Esophagus squamous epithelium (tissue), 5 donors: ENCODE results near the gene ALCAM. TPM values are rescaled to one million over a fixed set of nuclear protein-coding genes. Genes with fewer than 3 reads are reported as not detected.

Experiments
- DNase-seq: peaks from one replicate; lab custom pipeline; 2025; lab: John Stamatoyannopoulos, UW
- H3K27ac ChIP-seq, 4 donors: fragments of 200-600 bp; sonication (generic); one replicate each; pipeline ENCODE4 v1.5.1; 2016 to 2019; ENCODE audit warnings: mild to moderate bottlenecking in 1 of 4
- H3K27me3 ChIP-seq, 4 donors: fragments of 200-600 bp; sonication (generic); 1 replicate in 3 of 4; 2 replicates in 1 of 4; pipeline versions ENCODE4 v1.5.1 to v1.6.0; 2017 to 2021; ENCODE audit warnings: antibody characterized with exemption in 1 of 4
- H3K36me3 ChIP-seq, 3 donors: fragments of 200-600 bp; sonication (generic); one replicate each; pipeline ENCODE4 v1.5.1; 2016 to 2019
- H3K4me1 ChIP-seq, 3 donors: fragments of 200-600 bp; sonication (generic); one replicate each; pipeline ENCODE4 v1.5.1; 2017 to 2019
- H3K4me3 ChIP-seq, 4 donors: fragments of 200-600 bp; sonication (generic); 1 replicate in 3 of 4; 2 replicates in 1 of 4; pipeline ENCODE4 v1.5.1; 2016 to 2019; ENCODE audit warnings: mild to moderate bottlenecking in 2 of 4, moderate library complexity in 1 of 4
- H3K9me3 ChIP-seq, 3 donors: fragments of 200-600 bp; sonication (generic); one replicate each; pipeline ENCODE4 v1.5.1; 2016 to 2019
- POLR2A ChIP-seq, 4 donors: fragments of 450-650 bp; IDR thresholded peaks; one replicate each; pipeline ENCODE4 v1.6.1; 2017; ENCODE audit warnings: antibody characterized with exemption in 4 of 4, mild to moderate bottlenecking in 4 of 4, moderate library complexity in 3 of 4
- WGBS, 2 donors: methylation state at CpG; one replicate each; pipeline ENCODE4 v1.1.5; 2018; 5-methylcytosine and 5-hydroxymethylcytosine counted together
- intact Hi-C: fragments of 100-400 bp; cut with DNase I; formaldehyde crosslinking; loops from one replicate; pipeline ENCODE4 v1.15.0; 2022
- total RNA-seq, 4 donors: library from RNA; depleted of rRNA; stranded (reverse); fragments of >200 nt; gene quantifications; one replicate each; pipeline ENCODE4 v1.1.0, GENCODE V29; 2016
- TF ChIP-seq, protein P1 (sequence below), 6 experiments: fragments of 450-650 bp in 4 of 6; fragments of 200-600 bp in 2 of 6; sonication (generic) in 2 of 6; IDR thresholded peaks; one replicate each; pipeline ENCODE4 v1.5.1; 2016 to 2019; ENCODE audit warnings: antibody characterized with exemption in 6 of 6, mild to moderate bottlenecking in 4 of 6, moderate library complexity in 4 of 6
- donor health status: DM: yes; HTN: yes; CAD: no.

The ALCAM gene
- total RNA-seq, 4 donors from 2014 or later: 4.6 to 18.9 (median 8.0) TPM

- 90 to 95% methylated on average over 6 of the region's 6 CpGs for WGBS, 2 donors
These were observed 89.3 kb downstream of the ALCAM start for GRCh38 chr3:105456017-105456416.

DNA sequence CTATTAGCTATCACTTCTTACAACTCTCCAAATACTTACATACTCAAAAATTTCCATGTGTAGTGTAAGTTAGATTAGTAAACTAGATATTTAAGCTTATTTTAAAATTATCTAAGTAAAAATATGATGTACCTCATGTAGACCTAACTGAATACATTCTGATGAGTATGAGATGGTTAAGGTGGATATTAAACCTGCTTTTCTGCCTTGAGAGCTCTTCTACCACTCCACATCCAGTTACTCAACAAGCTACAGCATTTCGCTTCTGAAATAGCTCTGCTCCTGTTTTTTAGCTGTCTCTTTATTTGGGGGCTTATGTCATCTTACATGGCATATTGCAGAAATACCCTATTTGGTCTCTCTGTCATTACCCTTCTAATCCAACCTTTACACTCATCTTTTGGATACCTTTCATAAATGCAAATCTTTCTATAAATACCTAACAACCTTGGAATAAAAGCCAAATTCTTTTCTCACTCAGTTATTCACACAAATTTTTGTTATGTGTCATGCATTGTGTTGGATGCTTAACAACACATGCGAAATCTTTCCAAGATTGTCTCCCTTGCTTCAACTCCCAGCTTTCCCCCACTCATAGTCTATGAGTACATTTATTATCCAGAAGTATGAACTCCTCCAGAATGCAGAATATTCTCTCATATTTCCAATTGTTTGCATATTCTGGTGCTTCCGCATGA is 92.0 kb downstream of the ALCAM start:
- no peak overlapping the region for H3K27ac ChIP-seq
- no peaks in the 10 kb centered on the region for H3K9me3 ChIP-seq
- TF ChIP-seq POLR2A (IDR thresholded peaks at IDR 0.05): no peak
- TF ChIP-seq, protein P1, sequence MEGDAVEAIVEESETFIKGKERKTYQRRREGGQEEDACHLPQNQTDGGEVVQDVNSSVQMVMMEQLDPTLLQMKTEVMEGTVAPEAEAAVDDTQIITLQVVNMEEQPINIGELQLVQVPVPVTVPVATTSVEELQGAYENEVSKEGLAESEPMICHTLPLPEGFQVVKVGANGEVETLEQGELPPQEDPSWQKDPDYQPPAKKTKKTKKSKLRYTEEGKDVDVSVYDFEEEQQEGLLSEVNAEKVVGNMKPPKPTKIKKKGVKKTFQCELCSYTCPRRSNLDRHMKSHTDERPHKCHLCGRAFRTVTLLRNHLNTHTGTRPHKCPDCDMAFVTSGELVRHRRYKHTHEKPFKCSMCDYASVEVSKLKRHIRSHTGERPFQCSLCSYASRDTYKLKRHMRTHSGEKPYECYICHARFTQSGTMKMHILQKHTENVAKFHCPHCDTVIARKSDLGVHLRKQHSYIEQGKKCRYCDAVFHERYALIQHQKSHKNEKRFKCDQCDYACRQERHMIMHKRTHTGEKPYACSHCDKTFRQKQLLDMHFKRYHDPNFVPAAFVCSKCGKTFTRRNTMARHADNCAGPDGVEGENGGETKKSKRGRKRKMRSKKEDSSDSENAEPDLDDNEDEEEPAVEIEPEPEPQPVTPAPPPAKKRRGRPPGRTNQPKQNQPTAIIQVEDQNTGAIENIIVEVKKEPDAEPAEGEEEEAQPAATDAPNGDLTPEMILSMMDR (IDR thresholded peaks at IDR 0.05): no peak
- intact Hi-C loops: no loop called here
- no peak for DNase-seq
- WGBS, 2 donors: 64 to 74% methylated on average over 3 of the region's 3 CpGs
- no peaks in the 10 kb centered on the region for H3K4me1 ChIP-seq
- no peaks in the 10 kb centered on the region for H3K27me3 ChIP-seq
- H3K36me3 ChIP-seq: no peaks in the 10 kb centered on the region
- H3K4me3 ChIP-seq: no peak overlapping the region

More at GRCh38 chr3:105456017-105456416, 89.3 kb downstream of the ALCAM start:
- Histone ChIP-seq H3K4me1 (no peaks in the 10 kb centered on the region), H3K36me3 (no peaks in the 10 kb centered on the region), H3K4me3 (no peak overlapping the region), H3K9me3 (no peaks in the 10 kb centered on the region), H3K27ac (no peak overlapping the region), H3K27me3 (no peaks in the 10 kb centered on the region)
- no peak for DNase-seq
- TF ChIP-seq, protein P1 (IDR thresholded peaks at IDR 0.05): no peak
- TF ChIP-seq POLR2A (IDR thresholded peaks at IDR 0.05): no peak
- intact Hi-C loops: no loop called here

DNA sequence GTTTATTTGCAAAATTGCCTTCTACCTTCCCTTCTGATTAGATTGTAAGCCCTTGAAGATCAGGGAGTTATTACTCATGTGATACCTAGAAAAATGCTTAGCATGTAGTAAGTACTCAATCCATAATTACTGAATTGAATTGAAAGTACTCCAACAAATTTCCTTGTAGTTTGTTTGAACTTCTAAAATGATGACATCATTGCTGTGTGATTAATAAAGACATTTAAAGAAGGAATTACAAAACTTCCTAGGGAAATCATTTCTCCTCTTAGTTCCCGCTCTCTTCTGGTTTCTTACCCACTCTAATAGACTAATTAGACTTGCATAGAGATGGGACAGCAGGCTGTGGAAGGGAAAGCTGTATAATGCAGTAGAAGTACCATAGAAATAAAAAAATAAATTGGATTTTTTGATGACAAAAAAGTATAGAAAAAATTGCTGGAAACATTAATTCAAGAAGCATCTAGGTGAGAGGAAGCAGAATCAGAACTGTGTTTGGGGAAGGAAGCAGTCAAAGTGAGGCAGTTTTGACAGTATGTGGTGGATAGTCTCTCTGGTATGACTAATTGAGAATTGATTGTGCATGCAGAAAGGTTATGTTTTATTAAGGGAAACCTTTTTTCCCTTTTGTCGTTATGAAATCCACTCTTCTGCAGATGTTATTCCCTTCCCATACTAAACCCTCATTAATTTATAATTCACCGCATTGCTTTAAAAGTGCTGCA is 93.0 kb downstream of the ALCAM start:
- Histone ChIP-seq H3K36me3 (no peaks in the 10 kb centered on the region), H3K4me1 (no peaks in the 10 kb centered on the region), H3K4me3 (no peak overlapping the region), H3K27me3 (no peaks in the 10 kb centered on the region), H3K9me3 (no peaks in the 10 kb centered on the region), H3K27ac (no peak overlapping the region)
- intact Hi-C loops: no loop called here
- no peak for TF ChIP-seq POLR2A (IDR thresholded peaks at IDR 0.05)
- TF ChIP-seq, protein P1 (IDR thresholded peaks at IDR 0.05): no peak
- 66 to 68% methylated on average over 3 of the region's 3 CpGs for WGBS, 2 donors
- no peak for DNase-seq

DNA sequence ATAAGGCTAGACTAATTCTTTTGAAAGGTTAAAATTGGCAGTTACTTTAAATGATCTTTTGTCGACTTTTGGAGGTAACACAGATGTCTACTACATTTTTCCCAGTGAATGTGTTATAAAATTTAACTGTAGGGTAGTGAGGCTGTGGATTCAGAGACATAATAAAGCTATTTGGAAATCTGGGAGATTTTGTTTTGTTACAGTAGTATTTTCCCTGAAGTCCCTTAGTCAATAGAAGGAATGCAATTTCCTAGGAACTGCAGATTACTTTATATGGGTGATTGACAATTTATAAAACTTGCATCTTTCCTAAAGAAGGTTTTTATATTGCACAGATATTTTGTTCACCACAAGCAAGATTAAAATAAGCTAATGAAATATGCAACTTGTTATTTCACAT is 96.9 kb downstream of the ALCAM start:
- DNase-seq: no peak
- Histone ChIP-seq H3K27ac (no peak overlapping the region), H3K36me3 (no peaks in the 10 kb centered on the region), H3K27me3 (no peaks in the 10 kb centered on the region), H3K4me1 (no peaks in the 10 kb centered on the region), H3K4me3 (no peak overlapping the region), H3K9me3 (no peaks in the 10 kb centered on the region)
- intact Hi-C loops: no loop called here
- TF ChIP-seq POLR2A (IDR thresholded peaks at IDR 0.05): no peak
- TF ChIP-seq, protein P1 (IDR thresholded peaks at IDR 0.05): no peak
- WGBS, 2 donors: 52 to 69% methylated on average over 1 of the region's 1 CpG

DNA sequence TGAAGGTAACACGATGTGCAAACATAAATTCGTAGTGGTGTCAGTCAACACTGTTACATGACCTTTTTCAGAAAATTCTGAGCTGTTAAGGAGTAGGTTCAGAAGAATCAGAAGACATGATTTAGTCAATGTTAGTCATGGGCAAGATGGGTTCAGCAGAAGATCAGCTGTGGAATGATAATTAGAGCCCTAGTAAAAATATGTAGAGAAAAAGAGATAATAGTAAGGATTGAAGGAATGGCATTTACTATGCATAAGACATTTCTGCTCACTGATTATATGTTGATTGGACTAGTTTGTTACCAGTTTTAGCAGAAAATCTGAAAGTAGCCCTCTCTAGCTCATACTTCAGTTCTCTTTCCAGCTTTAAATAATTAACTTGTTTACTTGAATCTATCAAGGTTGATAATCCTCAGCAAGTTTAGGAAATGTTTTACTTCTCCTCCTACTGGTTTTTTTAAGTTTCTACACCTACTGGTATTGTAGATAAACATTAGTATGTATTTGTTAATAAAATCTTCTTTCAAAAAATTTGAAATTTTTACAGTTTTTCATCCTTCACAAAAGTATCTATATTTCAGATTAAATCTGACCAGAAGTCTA is 98.6 kb downstream of the ALCAM start:
- WGBS, 2 donors: 75 to 88% methylated on average over 2 of the region's 2 CpGs
- DNase-seq: no peak
- TF ChIP-seq, protein P1 (IDR thresholded peaks at IDR 0.05): no peak
- TF ChIP-seq POLR2A (IDR thresholded peaks at IDR 0.05): no peak
- Histone ChIP-seq H3K36me3 (no peaks in the 10 kb centered on the region), H3K9me3 (no peaks in the 10 kb centered on the region), H3K4me3 (no peak overlapping the region), H3K27me3 (no peaks in the 10 kb centered on the region), H3K4me1 (no peaks in the 10 kb centered on the region), H3K27ac (no peak overlapping the region)
- intact Hi-C loops: no loop called here
